ENCODE measurements around the gene RUVBL1.

Gene RUVBL1

DNA sequence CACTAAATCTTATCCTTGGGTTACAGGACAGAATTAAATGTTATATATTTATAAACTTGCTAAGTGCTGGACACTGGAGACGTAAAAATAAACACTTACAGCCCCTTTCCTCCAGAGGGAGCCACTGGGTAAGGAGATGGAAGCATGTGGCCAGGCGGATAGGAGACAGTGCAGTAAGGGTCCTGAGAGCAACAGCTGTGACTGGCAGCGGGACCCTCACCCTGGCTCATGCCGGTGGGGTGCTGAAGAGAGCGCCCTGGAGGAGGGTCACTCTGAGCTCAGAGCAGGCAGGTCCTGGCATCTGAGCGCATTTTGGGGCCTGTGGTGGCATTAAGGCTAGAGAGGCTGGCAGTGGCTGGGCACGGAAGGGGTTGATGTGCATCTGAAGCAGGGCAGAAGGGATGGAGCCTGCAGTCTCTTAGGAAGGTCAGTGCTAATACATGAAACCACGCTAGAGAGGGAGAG is 55.4 kb downstream of the RUVBL1 start:
- DNase-seq (ENCODE audit: low read depth, low spot score) = no peak

DNA sequence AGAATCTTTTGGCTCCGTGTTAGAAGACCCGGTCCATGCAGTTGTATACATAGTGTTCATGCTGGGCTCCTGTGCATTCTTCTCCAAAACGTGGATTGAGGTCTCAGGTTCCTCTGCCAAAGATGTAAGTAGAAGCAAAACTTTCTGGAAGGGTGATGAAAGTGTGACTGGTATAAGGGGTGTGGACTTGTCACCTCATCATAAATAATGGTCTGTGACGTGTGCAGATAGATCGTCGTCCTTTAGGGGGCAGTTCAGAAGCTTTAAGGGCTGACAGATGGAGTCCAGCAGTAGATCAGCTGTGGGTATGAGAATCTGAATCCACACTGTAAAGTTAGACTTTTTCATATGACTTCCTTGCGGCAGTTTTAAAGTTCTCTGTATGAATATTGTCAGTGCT is 56.1 kb downstream of the RUVBL1 start:
- DNase-seq (ENCODE audit: low read depth, low spot score) = no peak

DNA sequence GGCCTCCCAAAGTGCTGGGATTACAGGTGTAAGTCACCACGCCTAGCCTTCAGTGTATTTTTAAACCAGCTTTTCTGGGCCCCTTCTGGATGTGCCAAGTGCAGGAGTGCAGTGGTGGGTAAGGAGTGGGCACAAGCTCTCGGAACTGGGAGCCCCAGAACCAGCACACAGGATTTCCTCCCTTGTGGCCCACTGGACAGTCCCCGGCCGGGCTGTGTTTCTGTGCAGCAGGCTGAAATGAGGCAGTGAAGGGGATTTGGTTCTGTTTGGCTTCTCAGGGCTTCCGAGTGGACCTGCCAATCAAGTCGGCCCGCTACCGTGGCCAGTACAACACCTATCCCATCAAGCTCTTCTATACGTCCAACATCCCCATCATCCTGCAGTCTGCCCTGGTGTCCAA is 56.9 kb downstream of the RUVBL1 start:
- DNase-seq (ENCODE audit: low read depth, low spot score) = no peak

DNA sequence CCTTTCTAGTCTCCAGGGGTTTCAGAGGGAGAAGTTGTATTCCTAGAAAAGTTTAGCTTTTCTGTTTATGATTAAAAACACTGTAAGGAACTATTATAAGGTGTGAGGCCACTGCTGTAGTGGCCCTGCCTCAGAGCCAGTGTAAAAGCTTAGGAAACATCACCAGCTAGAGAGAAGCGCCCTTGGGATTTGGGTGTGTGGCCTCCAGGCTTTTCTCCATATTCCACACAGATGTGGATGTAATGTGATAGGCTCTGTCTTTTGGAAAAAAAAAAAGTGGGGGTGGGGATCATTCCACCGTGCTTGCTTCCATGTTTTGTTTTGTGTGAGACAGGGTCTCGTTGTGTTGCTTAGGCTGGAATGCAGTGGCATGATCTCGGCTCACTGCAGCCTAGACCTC is 57.5 kb downstream of the RUVBL1 start:
- DNase-seq (ENCODE audit: low read depth, low spot score) = no peak

DNA sequence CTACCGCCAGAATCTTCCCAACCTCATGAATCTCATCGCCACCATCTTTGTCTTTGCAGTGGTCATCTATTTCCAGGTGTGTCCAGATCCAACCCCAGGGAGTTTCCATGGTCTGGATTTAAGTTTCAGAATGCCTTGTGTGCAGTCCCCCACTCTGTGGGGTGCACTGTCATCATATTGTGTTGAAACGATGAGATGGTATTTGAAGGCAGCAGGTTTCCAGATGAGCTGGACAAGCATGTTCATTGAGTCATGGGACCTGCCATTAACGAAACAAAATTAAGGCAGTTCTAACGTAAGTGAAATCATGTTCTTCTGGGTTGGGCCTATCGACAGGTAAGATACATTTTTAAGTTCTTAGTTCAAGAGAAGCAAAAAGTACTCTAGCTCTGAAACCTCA is 58.6 kb downstream of the RUVBL1 start:
- no peak for DNase-seq (ENCODE audit: low read depth, low spot score)

DNA sequence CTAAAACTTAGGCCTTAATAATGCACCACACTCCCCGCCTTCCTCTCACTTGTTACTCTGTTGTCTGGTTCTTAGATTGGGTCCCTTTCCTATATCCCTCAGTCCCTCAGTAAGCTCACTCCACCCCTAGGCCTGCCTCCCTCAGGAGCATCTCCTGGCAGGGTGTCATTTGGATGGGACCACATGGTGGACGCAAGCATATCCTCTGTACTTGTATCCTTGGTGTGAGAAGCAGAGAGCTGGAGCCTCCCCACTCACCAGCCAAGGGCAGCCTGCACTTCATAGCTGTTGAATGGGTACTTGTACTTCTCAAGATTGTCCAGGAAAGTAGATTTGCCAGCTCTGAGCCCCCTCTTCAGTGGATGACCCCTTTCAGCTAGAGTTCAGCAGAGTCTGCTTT is 59.7 kb downstream of the RUVBL1 start:
- DNase-seq (ENCODE audit: low read depth, low spot score) = no peak

DNA sequence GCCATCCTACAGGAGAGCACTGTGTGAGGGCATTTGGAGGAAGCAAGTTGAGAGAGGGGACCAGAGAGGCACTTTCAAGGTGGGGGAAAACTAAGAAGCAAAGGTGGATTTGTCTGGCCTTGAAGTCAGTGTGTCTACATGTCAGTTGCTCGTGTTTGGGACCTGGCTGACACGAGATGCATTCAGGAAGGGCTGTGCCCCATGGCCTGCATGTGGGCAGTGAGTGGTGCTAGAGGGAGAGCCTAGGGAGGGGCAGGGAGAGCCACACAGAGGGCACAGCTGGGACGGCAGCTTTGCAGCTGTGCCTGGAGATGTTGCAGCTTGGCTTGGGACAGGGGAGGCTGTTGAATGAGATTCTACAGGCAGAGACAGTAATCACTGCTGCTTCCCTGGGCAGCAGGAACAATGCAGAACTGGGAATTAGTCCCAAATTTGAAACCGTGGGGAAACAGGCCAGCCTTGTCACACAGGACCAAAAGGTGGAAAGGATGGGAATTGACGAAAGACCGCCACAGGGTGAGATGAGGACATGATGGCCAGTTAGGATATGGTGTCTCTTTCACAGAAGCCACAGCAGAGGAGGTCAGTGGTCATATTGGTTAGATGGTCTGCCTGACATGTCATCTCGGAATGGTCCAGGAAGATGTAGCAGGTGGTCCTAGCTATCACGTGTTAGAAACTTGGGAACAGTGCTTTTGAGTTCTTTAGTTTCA is 61.4 kb downstream of the RUVBL1 start:
- no peak for DNase-seq (ENCODE audit: low read depth, low spot score)

DNA sequence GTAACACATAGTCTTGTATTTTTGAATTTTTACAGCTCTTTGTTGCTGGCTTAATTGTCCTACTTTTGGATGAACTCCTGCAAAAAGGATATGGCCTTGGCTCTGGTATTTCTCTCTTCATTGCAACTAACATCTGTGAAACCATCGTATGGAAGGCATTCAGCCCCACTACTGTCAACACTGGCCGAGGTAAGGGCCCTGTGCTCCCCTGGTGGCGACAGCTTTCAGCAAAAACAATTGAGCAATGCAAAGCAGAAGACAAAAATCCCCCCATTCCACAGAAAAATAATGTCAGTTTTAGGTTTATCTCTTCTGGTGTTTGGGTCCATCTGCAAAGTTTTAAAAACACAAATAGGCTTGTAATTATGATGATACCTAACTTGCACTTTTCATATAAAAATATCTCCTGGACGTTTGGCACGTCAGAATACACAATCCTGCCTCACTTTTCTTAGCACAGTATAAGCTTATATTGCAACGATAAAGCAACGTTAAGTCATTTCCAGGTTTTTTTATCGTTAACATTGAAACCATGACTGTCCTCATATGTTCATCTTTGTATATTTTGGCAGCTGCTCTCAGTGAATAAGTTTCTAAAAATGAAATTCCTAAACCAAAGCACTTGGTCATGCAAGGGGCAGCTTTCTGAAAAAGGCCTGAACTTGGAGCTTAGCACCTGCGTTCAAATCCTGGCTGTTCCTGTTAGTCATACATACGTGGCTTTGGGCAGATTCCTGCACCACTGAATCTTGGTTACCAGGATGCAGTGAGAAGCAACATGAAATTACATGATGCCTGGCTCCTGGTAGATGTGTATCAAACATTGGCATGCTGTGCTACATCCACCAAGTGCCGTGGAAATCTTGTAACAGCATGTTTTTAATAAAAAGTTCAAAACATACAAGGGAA is 62.9 kb downstream of the RUVBL1 start:
- no peak for DNase-seq (ENCODE audit: low read depth, low spot score)

DNA sequence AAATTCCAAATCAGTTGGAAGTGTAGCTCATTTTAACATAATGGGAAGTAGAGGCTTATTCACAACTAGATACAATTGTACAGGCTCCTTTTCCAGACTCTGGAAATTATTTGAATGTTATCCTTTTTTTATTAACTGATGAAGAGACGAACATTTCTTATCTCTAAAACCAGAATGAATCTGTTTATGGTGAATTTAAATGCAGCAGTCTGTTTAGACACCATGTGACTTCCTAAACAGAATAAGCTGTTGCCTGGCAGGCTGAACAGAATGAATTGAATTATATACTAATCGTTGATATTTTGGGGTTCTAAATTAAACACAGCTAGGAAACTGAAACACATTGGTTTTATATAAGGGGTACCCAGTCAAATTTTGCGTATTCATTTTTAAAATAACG is 67.4 kb downstream of the RUVBL1 start:
- DNase-seq (ENCODE audit: low read depth, low spot score) = no peak

DNA sequence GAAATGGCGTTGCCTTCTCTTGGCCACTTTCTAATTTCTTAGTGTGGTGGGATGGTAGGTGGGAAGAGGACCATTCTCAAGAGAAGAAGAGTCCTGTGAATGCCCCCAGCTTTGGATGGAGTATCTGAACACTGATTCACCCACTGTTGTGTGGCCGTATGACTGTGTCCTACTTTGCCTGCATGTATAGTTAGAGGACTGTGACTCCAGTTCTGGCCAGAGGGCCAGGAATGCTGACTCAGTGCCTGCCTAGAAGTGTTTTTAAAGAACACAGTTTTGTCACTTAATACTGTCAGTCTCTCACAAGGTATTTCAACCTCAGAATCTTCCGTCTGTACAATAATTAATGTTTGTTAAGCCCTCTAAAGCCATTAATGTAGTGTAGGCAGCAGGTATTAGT is 69.2 kb downstream of the RUVBL1 start:
- no peak for DNase-seq (ENCODE audit: low read depth, low spot score)

DNA sequence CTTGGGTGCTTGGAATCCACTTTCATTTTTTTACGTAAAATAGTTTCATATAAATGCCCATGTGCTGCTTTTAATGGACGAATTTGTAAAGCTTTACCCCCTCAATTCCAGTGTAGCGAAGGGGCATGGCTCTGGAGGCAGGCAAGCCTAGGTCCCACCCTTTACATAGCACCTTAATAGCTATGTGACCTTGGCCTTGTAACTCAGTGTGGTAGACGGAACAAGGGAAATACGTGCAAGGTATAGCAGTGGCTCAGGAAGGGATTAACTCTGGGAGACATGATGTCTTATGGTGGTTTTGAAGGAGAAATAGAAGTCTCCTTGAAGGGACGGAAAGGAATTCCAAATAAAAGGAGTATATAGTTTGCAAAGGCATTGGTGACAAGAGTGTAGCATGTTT is 70.0 kb downstream of the RUVBL1 start:
- no peak for DNase-seq (ENCODE audit: low read depth, low spot score)

DNA sequence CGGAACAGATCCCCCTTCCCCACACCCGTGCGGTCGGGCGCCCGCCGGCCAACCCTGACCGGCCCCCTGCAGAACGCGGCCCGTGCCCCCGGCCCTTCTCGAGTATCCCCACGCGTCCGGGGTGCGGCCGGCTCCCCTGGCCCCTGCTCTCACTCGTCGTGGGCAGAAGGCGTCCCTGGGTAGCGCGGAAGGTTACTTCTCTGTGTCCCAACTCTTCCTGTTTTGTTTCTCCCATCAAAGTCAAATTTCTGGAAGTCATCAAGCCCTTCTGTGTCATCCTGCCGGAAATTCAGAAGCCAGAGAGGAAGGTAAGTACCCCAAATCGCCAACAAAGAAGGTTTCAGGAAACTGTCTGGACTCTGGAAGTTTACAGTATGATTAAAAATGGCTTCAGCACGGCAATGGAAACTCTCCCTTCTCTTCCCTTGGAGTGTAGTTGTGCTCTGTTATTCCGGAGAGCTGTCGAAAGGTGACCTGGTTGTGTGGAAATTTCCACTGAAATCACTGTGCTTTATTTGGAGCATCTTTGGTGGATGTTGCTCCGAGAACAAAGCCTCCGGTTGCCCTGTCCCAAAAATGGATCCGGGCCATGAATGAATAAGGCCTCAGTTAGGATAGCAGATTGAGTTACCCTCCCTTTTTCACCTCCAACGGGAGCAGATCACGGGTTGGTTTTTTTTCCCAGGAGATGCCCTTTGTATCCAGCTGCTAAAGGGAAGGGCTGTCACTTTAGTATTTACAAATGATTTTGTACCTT is 70.8 kb downstream of the RUVBL1 start:
- DNase-seq (ENCODE audit: low read depth, low spot score) = no peak

DNA sequence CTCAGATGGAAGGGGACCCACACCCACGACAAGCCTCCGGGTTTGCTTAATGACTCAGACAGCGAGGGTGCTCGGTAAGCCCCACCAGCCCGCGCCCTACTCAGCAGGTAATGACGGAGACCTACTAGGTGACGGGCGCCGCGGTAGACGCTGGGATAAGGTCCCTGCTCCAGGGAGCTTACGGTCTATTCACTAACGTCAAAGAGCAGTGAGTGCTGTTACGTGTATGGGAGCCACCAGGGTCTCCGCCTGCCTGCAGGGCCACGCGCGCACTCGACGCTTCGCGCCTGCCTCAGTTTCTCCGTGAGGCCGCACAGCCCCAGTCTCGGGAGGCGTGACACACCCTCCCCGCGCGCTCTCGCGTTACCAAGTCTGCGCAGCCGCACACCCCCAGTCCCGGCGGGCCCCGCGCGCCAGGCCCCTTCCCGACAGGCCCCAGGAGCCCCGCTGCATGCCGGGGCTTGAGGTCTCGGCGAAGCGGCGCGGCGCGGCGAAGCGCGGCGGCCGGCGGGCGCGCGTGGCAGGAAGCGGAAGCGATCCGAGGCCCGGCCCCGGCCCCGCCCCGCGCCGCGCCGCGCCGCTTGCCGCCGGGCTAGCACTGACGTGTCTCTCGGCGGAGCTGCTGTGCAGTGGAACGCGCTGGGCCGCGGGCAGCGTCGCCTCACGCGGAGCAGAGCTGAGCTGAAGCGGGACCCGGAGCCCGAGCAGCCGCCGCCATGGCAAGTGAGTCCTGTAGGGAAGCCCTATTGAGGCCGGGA is 71.6 kb downstream of the RUVBL1 start, which contains the start of gene SEC61A1:
TSS of gene SEC61A1 (plus strand) at position 601 of the 758 bp plus-strand sequence. CDS start at position 717, 116 bp downstream.
- DNase-seq (ENCODE audit: low read depth, low spot score) = peak; percentile 48

DNA sequence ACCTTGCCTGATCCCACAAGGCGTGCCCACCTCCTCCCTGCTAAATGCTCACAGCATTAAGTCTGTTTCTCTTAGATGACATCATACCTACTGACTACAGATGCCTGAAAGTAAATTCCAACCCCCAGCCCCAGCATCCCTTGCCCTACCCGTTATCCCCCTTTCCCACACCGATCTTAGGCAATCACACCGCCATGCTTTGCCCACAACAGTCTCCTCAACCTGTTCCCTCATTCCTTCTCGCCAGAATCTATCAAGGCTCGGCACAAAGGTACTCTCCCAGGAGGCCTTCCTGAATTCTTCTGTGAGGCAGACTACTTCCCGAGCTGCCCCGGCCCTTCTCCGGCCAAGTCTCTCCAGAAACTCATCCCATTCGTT is 72.2 kb downstream of the RUVBL1 start:
- DNase-seq (ENCODE audit: low read depth, low spot score) = no peak

DNA sequence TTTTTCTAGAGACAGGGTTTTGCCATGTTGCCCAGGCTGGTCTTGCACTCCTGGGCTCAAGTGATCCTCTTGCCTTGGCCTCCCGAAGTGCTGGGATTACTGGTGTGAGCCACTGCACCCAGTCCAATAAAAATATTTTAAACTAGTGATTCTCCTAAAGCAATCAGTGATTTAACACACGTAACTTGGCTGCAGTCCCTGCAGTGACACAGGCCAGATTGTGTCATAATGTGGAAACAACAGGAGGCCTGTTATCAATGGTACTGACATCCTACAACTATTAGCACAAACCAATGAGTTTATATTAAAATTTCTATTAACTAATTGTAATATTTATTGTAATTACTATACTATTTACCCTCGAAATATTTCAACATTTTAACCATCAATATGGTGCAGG is 73.0 kb downstream of the RUVBL1 start:
- no peak for DNase-seq (ENCODE audit: low read depth, low spot score)

DNA sequence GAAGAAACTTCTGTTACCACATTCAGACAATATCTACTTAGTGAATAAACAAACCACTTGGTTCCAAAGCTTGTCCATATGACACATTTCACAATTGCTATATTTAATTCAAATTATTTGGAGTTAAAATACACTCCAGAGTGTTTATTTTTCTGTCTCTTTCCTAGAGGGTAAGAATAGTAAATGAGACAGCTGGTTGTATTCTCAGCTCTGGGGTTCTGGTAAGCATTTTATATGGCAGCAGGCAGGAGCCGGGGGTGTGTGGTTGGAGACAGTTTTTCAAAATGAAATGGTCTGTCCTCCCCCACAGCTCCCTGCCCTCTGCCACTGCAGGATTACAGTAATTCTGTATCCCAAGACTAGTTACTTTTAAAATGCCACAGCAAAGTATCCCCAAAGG is 82.3 kb downstream of the RUVBL1 start:
- DNase-seq (ENCODE audit: low read depth, low spot score) = no peak

DNA sequence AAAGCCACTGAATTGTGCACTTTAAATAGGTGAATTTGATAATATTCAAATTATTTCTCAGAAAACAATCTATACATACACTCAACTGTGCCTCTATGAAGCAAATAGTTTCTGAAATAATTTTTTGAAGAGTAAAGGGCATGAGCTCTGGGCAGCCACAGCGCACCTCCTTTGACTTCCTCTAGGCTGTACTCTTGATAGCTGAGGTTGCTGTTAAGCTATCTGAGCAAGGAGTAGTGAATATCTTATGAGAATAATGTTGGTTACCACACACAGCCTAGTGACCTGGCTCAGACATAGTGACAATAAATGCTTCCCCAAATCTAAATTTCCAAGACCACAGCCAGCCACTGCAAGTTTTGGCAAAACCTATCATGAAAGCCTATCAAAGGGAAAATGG is 83.0 kb downstream of the RUVBL1 start:
- DNase-seq (ENCODE audit: low read depth, low spot score) = no peak

DNA sequence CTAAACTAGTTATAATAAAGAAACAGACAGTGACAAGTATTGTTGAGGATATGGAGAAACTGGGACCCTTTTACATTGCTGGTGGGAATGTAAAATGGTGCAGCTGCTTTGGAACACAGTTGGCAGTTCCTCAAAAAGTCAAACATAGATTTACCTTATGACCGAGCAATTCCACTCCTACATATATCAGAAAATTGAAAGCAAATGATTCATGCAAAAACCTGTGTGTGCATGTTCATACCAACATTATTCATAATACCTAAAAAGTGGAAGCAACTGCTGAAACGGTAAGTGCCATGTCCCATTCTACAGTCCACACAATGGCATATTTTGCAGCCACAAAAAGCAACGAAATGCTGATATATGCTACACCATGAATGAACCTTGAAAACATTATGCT is 83.6 kb downstream of the RUVBL1 start:
- DNase-seq (ENCODE audit: low read depth, low spot score) = no peak

DNA sequence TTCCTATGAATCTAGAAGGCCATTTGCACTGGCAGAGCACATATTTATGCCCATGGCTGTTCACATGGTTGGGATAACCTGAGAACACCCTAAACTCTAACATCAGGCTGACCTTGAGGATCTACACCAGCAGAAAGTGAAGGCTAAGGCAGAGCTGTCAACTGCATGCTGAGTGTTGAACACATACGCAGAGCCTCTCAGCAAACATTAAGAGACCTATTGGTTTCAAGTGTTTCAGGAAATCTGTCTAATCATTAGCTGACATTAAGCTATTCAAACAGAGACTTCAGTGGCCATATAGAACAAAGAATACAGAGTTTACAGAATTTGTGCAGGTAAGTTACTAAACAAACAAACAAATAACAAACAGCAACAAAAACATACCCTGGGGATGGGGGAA is 87.5 kb downstream of the RUVBL1 start:
- no peak for DNase-seq (ENCODE audit: low read depth, low spot score)

DNA sequence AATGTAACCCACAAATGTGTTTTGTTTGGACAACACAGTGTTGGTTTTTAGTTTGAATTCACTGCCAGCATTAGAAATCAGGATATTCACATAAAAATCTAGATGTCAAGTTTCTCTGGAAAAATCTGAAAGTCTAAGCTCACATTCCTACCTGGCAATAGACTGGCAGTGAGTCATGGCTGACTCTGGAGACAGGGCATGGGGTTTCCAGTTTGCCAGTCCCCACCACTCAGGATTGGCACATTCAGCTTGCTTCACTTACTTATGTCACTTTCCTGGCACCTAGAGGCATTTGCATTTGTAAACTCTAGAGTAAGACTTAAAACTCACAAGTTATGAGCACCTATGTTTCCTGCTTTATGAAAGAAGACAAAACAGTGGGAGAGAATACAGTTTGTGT is 90.5 kb downstream of the RUVBL1 start:
- DNase-seq (ENCODE audit: low read depth, low spot score) = no peak

Measured in iPS DF 19.7 (cell line).